ENCODE measurements around the gene ACTN4.
"Not testable (repeated sequence)": the region's sequence is repeated elsewhere in the genome, so short reads cannot be mapped to it uniquely, and the experiment has no call there.

The ACTN4 gene

GRCh38 chr19:38647368-38647965 is at the start of gene ACTN4:
TSS of gene ACTN4 (plus strand) at chr19:38647649. CDS start at chr19:38647746, 97 bp downstream.
- peak; percentile 100 for DNase-seq

- no peak for DNase-seq
Measured at GRCh38 chr19:38599722-38600121, 47.7 kb upstream of the ACTN4 start.

- not testable (repeated sequence) for DNase-seq
Measured at GRCh38 chr19:38602856-38603255, 44.6 kb upstream of the ACTN4 start.

- DNase-seq: no peak
Measured at GRCh38 chr19:38606131-38606530, 41.3 kb upstream of the ACTN4 start.

GRCh38 chr19:38614289-38614688 is 33.2 kb upstream of the ACTN4 start:
- no peak for DNase-seq

GRCh38 chr19:38615007-38615581 is 32.4 kb upstream of the ACTN4 start:
- no peak for DNase-seq

- no peak for DNase-seq
Measured at GRCh38 chr19:38616265-38616664, 31.2 kb upstream of the ACTN4 start.

- DNase-seq: peak; percentile 38
Measured at GRCh38 chr19:38617283-38617763, 30.1 kb upstream of the ACTN4 start.

- DNase-seq: peak; percentile 66
Measured at GRCh38 chr19:38617764-38618589, 29.5 kb upstream of the ACTN4 start, which contains the start of gene MAP4K1. TSS of gene MAP4K1 (minus strand) at chr19:38617953. CDS start at chr19:38617895, 58 bp downstream.

- peak; percentile 98 for DNase-seq
Measured at GRCh38 chr19:38618590-38619360, 28.7 kb upstream of the ACTN4 start, which contains the start of gene EIF3K. TSS of gene EIF3K (plus strand) at chr19:38619188. CDS start at chr19:38619269, 81 bp downstream.

- no peak for DNase-seq
Measured at GRCh38 chr19:38619361-38620174, 27.9 kb upstream of the ACTN4 start.

- no peak for DNase-seq
Measured at GRCh38 chr19:38624822-38625221, 22.6 kb upstream of the ACTN4 start.

GRCh38 chr19:38626401-38626800 is 21.0 kb upstream of the ACTN4 start:
- DNase-seq: no peak

- no peak for DNase-seq
Measured at GRCh38 chr19:38629568-38629967, 17.9 kb upstream of the ACTN4 start.

GRCh38 chr19:38631301-38631700 is 16.1 kb upstream of the ACTN4 start:
- DNase-seq: not testable (repeated sequence)

GRCh38 chr19:38631811-38632475 is 15.5 kb upstream of the ACTN4 start:
- DNase-seq: not testable (repeated sequence)

GRCh38 chr19:38632476-38633213 is 14.8 kb upstream of the ACTN4 start:
- no peak for DNase-seq

GRCh38 chr19:38634757-38635482 is 12.5 kb upstream of the ACTN4 start:
- DNase-seq: peak; percentile 77

GRCh38 chr19:38635483-38636399 is 11.7 kb upstream of the ACTN4 start:
- no peak for DNase-seq
